GM11168 (cell line): Measurements from ENCODE around the gene MRPS9.

ENCODE experiments used
- in situ Hi-C: fragments of 300-500 bp; cut with MboI; formaldehyde crosslinking; loops from one replicate; pipeline ENCODE4 v1.12.0; 2022; ENCODE audit warnings: low sequenced_read_pairs; ENCODE audit not compliant: unreplicated experiment

Gene MRPS9

DNA sequence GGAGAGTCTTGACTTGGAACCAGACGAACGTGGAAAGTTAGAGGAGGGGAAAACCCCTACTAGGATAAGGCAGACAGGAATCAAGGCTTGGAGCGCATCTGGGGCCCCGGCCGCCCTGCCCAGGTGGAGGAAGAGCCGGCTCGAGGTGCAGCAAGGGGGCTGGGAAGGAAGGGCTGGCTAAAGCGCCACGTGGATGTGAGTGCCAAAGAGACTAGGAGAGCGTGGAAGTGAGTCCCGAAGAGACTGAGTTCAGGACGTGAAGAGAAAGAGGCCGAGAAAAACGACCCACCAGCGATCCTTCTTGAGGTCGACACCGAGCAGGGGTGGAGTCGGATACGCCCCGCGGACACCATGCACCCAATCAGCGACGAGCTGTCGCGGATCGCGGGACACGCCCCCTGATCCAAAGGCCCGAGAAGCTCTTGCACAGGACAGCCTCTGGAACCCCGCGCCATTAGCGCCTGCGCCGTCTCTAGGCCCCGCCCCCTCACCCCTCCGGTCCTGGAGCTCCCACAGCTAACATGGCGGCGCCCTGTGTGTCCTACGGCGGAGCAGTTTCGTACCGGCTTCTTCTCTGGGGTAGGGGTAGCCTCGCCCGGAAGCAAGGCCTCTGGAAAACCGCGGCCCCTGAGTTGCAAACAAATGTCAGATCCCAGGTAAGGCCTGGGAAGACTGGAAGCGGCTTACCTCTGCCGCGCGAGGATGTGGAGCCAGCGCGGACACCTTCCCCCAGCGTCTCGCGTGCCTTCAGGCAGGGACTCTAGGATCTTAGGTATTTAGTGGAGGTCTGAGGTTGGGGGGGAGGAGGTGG, at the start of gene MRPS9:
Gene MRPS9 (plus strand): TSS at position 498 of the 811 bp plus-strand sequence. CDS start 24 bp downstream, at position 522.
- in situ Hi-C loops: no loop called here

DNA sequence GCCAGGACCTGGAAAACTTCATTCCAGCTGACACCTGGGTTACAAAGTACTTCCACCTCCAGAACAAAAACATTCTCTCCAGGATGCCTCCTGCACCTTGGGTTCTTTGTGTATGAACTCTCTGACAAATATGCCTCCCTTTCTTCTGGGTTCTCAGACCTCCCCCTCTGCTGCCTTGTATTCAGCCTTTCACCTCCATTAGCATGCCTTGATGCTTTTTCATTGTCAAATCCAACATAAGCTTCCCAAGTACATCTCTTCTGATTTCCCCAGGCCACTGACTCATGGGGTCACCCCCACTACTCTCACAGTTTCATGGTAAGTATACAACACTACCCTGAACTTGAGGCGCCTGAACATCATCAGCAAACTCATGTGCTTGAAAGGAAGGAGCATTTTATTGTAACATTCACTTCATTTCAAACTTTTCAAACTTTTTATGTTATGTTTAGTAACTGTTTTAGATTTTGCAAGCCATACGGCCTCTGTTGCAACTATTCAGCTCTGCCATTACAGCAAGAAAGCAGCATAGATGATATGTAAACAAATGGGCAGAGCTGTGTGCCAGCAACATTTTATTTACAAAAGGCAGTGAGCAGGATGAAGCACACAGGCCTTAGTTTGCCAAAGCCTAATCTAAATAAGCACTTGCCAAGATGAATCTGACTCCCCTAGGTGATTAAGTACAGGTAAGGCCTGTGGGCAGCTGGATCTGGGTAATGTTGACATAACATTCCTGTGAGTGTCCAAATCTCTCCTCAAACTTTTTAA, 32.5 kb upstream of the MRPS9 start:
- in situ Hi-C loops: no loop called here

GRCh38 chr2:105007367-105007766, 30.5 kb upstream of the MRPS9 start:
- in situ Hi-C loops: no loop called here

DNA sequence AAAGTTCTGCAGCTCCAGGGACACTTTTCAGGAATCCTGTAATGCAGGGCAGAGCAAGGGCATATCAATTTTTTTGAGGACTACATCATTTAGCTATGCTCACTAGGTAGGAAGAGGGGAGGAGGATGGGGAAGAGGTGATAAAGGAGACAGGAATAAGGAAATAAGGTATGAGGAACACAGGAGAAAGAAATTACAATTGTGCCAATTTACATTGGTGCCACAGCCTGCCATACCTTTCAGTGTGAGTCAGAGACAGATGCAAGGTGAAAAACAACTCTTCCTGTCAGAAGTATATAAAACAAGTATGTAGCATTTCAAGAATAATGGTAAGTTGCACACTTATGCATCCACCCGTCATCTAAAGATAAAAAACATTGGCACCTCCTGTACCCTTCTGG, 5.4 kb upstream of the MRPS9 start:
- in situ Hi-C loops: no loop called here

- in situ Hi-C loops: no loop called here
Observed at GRCh38 chr2:105034170-105034569, 3.7 kb upstream of the MRPS9 start.

DNA sequence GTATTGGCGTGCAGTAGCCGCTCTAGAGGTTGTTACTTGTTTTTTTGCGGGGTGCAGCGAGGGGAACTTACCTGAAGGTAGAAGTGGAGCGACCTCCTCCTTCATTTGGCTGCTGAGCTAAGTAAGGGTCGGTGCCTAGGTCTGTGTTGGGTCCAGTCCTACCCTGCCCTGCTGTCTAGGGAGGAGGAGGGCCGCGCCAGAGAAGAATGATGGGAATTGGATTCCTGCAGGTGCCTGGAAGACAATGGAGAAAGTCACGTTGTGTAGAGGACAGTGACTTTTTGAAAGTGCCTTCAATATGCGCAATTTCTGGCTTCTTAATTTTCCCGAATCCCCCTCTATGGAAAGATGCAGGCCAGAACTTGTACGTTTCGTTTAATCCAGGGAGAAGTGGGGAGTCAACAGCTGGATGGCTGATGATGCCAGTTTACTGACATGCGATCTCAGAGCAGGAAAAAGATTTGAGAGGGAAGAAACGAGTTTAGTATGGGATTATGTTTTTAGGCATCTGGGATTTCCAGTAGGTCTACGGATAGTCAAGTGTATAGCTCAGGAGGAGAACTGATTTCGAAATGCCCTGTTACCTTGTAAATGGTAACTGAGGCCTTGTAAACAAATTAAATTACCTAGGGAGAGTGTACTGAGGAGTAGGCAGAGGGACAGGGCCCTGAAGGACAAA, 653 bp downstream of the MRPS9 start:
- in situ Hi-C loops: no loop called here

DNA sequence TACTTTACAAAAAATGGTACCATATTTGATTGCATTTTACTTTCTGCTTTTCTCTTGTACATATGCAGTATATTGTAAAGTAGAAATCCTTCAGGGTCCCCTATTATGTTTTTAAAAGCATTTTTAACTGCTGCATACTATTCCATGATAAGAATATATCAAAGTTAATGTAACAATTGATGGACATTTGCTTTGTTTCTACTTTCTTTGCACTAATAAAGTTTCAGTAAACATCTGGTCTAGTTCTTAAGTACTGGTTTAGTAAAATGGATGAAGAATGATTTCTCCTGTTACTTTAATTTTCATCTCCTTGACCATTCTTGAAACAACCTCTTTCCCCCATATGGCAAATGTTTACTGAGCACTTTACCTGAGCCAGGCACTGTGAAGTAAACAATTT, 1.7 kb downstream of the MRPS9 start:
- in situ Hi-C loops: no loop called here

DNA sequence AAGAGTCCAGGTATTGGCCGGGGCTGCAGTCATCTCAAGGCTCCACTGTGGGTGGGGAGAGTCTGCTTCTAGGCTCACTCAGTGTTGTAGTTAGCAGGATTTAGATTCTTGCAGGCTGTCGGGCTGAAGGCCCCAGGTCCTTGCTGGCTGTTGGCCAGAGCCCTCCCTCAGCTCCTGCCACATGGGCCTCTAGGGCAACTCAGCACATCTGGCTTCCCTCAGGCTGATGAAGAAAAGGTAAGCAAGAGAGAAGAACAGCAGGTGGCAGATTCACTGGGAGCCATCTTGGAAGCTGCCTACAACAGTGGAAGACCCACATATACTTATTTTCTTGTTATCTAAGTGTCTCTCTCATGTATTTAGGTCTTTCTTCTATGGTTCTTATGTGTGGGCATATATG, 4.3 kb downstream of the MRPS9 start:
- in situ Hi-C loops: no loop called here

GRCh38 chr2:105052773-105053172, 14.9 kb downstream of the MRPS9 start:
- in situ Hi-C loops: no loop called here

- in situ Hi-C loops: no loop called here
Observed at GRCh38 chr2:105055613-105056012, 17.7 kb downstream of the MRPS9 start.

DNA sequence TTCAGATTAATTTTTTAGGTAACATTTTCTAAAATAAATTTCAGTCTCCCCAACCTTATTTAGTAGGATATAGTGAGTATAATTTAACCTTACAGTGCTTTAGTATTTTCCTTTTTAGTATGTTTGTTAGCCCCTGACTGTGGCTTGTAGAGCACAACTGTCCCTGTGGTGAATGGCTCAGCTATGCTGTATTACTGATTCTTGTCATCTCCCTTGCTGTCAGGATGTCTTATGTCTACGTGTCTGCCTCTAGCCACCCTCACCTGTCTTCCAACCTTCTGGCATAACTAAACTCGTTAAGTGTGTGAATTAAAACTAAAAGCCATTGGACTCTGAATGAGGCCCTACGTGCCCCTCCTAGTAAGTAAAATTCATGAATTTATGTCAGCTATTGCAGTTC, 18.4 kb downstream of the MRPS9 start:
- in situ Hi-C loops: no loop called here

GRCh38 chr2:105057005-105057404, 19.1 kb downstream of the MRPS9 start:
- in situ Hi-C loops: no loop called here

DNA sequence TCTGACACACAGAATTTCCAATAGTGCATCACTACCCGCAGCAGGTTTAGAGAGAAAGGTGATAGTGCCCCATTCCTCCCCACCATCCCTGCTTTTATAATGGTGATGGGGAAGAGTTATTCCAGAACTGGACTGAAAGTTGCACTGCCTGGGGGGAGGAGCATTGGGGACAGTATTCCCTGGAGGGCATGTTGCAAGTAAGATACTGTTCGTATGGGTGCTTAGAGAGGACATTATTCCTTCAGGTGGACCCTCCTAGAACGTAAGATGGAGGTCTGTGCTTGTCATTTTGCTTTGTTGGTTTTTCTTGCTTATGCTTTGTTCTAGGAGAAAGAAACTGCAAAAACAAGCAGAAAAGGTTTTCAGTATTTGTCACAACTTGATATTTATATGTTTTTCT, 23.7 kb downstream of the MRPS9 start:
- in situ Hi-C loops: no loop called here

GRCh38 chr2:105062158-105062557, 24.3 kb downstream of the MRPS9 start:
- in situ Hi-C loops: no loop called here

- in situ Hi-C loops: no loop called here
Observed at GRCh38 chr2:105068387-105068786, 30.5 kb downstream of the MRPS9 start.

DNA sequence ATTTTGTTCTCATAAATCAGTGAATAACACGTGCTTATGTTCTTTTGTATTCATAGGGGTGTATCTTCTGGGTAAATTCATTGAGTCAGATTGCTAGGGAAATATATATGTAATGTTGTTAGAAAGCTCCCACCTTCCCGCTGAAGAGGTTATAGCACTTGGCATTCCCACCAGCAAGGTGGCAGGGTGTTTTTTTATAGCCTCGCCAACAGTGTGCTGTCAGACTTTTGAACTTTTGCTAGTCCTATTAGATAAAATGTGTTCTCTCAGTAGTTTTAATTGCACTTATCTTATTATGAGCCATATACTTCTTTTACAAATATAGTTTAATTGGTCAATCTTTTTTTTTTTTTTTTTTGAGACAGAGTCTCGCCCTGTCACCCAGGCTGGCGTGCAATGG, 31.0 kb downstream of the MRPS9 start:
- in situ Hi-C loops: no loop called here

DNA sequence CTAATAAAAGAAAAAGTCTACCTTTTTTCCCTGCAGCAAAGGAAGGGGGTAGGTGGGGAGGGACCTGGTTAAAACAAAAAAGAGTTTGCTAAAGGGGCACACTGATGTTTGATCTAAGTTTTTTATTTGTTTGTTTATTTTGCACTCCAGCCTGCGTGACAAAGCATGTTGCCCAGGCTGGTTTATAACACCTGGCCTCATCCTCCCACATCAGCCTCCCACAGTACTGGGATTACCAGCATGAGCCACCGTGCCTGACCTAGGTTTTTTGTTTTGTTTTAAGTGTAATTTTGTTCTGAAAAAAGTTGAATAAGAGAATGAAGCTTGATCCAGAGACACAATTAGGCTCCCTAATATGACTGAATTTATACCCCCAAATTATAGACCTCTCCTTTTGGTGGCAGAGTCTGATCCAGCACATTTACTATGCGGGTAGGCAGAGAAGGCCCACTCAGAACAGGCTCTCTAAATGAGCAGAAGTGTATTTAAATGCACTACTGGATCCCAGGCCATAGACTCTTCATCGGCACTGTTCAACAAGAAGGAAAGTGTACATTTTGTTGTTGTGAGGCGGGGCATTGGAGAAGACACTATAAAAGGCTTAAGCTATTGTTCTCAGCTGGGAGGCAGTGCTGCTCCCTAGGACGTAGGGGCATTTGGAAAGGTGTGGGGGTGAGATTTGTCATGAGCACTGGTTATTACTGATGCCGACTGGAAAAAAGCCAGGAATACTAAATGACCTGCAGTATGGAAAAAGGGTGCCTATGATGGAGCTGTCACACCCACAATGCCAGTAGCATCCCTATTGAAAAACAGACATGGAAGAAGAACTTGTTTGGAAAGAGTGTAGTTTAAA, 32.4 kb downstream of the MRPS9 start:
- in situ Hi-C loops: no loop called here

- in situ Hi-C loops: no loop called here
Observed at GRCh38 chr2:105071379-105071778, 33.5 kb downstream of the MRPS9 start.

DNA sequence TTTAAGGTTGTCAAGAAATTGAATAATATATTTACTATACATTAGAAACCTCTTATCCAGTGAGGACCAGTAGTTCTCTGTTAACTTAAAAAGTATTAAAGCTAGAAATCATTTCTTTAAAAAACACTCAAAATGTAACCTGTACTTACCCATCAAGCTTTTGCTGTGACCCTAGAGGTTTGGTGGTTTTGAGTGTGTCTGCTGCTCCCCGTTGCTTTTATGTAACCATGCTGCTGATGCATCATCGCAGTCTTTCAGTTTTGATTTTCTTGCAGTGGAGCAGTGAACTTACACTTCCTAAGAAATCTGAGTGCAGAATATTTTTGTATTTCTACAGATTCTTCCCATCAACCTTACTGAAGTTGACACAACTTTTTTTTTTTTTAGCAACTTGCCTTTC, 34.2 kb downstream of the MRPS9 start:
- in situ Hi-C loops: no loop called here

GRCh38 chr2:105073591-105073990, 35.7 kb downstream of the MRPS9 start:
- in situ Hi-C loops: no loop called here
